CD4-positive, alpha-beta T cell treated with Interleukin-17A for 4 hours (primary cell): ENCODE data around the gene EML6.
"Not testable (repeated sequence)": the region's sequence is repeated elsewhere in the genome, so short reads cannot be mapped to it uniquely, and the experiment has no call there.

Experiments used
- DNase-seq: peaks from one replicate; pipeline ENCODE4 v3.0.0-alpha.2; 2020; ENCODE audit warnings: mixed read lengths

Gene EML6

GRCh38 chr2:54853616-54854310, 130.3 kb downstream of the EML6 start:
- DNase-seq, result no peak

DNA sequence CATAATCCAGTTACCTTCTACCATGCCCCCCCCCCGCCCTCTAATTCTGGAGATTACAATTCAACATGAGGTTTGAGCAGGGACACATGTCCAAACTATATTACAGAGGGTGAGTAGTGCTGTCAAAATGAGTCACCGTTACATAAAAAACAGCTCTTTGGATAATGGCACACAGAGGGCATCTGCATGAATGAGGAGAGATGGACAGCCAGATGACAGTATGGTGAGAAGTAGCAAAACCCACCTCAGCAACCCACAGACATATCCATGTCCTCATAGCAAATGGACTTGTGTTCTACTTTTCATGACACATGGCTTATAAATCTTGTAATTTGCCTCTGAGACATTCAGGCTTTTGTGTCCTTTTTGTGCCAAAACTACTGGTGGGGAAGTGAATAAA, 132.0 kb downstream of the EML6 start:
- DNase-seq, result no peak

DNA sequence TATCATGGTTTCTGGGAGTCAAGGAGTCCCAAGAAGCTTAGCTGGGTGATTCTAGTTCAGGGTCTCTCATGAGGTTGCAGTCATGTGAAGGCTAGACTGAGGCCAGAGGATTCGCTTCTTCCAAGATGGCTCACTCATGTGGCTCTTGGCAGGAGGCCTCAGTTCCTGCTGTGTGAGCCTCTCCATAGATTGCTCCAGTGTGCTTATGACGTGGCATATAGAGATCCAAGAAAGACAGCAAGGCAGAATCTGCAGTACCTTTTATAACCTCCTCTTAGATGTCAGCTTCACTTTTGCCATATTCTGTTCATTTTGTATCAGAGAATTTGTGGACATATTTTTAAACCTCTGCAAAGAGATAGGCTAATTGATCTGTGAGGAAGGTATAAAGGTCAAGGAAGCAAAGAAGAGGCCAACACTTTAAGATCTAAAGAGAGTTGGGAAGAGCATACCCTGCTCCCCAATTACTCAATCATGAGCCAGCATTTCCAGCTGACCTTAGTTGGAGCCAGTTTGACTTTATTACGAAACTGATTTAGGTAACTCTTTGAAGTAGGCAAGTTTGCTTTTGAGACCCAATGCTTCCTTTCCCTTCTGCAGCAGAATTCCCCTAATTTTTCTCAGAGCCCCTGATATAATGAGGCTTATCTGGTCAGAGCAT, 134.7 kb downstream of the EML6 start:
- DNase-seq, result no peak

DNA sequence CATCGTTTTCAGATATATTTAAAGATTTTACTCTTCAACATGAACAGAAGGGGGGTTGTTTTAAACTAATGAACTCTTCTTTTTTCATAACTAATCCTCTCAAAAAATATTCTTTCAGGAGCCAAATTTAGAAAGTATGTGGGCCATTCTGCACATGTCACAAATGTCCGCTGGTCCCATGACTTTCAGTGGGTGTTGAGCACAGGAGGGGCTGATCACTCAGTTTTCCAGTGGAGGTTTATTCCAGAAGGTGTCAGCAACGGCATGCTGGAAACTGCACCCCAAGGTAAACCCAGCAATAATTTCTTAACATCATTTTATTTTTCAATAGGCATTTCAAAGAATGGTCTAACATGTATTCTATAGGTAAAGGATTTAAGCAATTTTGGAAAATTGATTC, 136.0 kb downstream of the EML6 start:
- DNase-seq, result no peak

DNA sequence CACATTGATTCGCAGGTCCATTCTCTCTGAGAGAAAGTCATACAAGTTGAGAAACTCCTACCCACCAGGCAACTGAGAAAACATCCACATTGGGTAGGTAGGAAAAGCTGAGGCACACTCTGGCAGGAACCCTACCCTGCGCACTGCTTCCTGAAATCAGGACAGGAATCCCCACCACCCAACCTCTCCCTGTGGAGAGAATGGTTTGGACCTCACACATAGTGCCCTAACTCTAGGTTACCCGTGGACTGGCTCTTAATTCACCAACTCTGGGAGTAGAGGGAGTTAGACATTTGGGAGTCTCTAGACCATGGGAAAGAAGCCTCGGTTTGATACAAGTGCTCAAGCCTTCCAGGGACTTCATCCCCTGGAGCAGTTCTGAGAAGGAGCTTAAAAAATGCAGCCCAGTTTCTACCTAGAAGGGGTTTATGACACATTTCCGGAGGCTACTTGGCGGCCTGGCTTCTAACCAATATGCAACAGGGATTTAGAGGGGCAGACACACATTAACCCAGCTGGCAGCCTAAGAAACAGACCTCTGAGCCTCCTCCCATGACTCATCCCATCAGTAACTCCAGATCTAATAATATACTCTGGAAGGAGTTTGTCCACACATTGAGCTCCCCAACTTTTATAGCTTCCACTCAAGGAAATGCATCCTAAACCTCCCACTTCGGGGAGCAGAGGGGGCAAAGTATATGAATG, 136.7 kb downstream of the EML6 start:
- DNase-seq, result no peak

DNA sequence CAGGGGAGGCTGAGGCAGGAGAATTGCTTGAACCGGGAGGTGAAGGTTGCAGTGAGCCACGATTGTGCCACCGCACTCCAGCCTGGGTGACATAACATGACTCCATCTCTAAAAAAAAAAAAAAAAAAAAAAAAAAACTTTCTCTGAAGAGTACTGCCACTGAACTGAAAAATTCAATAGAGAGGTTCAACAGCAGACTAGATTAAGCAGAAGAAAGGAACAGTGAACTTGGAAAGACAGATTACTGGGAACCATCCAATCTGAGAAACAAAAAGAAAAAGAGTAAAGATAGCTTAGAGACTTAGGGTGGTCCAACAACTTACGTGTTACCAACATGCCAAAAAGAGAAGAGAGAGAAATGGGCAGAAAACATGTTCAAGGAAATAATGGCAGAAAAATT, 138.8 kb downstream of the EML6 start:
- no peak for DNase-seq

- no peak for DNase-seq
Measured at GRCh38 chr2:54862742-54863141, 139.3 kb downstream of the EML6 start.

GRCh38 chr2:54863660-54864059, 140.2 kb downstream of the EML6 start:
- DNase-seq, result no peak

DNA sequence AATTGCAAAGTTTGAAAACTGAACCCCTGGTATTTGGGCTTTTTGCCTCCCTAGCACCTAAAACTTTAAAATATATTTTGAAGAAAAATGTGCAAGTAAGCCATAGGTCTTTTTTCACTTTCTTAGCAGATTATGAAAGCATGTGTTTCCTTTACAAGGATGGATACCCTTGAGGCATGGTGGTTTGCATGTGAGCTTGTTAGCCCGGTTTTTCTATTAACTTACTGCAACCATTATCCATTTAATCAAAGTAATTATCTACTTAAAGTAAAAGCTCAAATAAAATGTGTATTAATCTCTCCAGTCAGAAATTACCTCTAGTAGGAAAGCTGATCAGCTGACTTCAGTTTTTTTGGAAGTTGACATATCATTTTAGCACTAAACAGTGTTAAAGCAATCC, 140.6 kb downstream of the EML6 start:
- no peak for DNase-seq

GRCh38 chr2:54864727-54865126, 141.3 kb downstream of the EML6 start:
- DNase-seq, result no peak

DNA sequence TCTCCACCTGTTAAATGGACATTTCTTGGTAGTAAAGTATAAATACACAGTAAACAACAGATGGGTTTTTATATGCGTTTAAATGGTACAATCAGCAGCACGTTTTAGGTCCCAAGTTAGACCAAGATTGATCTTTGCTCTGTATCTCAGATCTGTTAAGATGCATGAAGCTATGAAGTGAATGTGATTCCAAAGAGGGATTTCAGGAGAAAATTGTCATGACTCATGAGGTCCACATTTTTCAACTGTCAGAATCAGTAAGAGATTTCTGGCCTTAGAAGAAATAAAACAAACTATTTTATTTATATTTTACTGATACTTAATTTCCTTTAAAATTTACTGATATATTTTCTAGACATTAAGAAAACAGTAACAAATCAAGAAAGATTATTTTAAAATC, 142.7 kb downstream of the EML6 start:
- no peak for DNase-seq

DNA sequence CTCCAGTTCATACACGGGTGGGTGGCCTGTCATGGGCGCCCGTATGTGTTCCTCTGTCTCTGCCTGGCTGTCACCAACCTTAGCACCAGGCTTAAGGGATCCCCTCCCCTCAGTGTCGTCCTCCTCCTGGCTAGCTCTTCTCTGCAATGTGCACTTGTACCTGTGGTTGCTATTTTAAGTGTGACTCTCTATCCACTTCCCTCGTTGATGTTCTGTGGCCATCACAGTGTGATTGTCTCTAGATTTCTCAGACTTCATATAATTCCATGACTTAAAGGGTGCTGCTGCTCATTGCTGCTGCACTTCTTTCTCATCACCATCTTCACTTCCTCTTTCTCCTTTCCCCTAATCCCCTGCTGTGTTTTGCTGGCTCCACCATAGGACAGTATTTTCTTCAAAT, 143.4 kb downstream of the EML6 start:
- DNase-seq, result no peak

- DNase-seq, result no peak
Measured at GRCh38 chr2:54867457-54867856, 144.0 kb downstream of the EML6 start.

- DNase-seq, result no peak
Measured at GRCh38 chr2:54871457-54872107, 148.1 kb downstream of the EML6 start.

GRCh38 chr2:54872780-54873179, 149.3 kb downstream of the EML6 start:
- DNase-seq, result no peak

- not testable (repeated sequence) for DNase-seq
Measured at GRCh38 chr2:54873236-54873635, 149.8 kb downstream of the EML6 start.

- DNase-seq, result no peak
Measured at GRCh38 chr2:54876764-54877163, 153.3 kb downstream of the EML6 start.

GRCh38 chr2:54878182-54878581, 154.7 kb downstream of the EML6 start:
- no peak for DNase-seq

DNA sequence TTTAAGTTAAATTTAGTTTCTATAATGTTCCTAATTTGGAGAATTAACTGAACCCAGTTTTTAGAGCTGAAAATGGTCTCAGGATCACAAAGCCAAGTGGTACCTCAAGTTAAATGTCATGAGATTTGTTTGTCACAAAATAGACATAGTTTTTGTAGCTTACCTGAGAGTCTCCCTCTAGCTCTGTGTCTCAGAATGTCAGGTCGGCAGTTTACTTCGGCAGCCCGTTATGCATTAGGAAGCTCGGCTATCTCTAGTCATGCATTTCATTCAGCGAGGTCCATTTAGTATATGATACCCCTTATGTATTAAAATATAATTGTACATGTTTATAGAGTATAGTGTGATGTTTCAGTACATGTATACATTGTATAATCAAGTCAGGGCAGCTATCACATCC, 155.6 kb downstream of the EML6 start:
- DNase-seq, result no peak

DNA sequence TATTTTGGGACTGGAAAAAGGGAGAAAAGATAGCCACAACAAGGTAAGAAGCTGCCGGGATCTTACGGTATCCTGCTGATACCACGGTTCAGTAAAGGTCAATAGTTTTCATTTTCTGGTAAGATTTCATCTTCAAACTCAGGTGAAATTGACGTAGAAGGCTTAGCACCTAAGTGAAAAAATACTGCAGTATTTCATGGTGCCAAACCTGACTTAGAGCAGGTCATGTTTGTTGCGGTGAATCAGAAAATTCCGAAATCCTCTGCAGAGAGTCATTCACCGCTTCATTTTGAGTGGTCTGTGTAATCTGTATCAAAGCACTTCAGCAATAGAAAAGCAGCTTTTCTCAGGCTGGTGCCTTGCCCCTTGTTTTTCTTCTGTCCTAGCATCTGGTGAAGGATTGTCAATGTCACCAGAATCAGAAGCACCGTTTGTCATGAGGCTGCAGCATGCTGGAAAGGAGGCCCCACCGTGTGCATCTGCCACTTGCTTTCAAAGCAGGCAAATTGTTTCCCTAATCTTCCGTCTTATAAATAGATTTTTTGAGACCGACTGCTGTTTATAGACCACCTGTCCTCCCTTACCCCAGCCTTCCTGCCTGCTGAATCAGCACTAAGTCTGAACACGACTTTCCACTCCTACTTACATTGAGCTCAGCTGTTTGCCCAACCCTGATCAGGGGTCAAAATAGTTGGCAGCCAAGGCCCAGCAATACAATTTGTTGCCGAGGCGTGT, 156.3 kb downstream of the EML6 start:
- DNase-seq, result no peak

DNA sequence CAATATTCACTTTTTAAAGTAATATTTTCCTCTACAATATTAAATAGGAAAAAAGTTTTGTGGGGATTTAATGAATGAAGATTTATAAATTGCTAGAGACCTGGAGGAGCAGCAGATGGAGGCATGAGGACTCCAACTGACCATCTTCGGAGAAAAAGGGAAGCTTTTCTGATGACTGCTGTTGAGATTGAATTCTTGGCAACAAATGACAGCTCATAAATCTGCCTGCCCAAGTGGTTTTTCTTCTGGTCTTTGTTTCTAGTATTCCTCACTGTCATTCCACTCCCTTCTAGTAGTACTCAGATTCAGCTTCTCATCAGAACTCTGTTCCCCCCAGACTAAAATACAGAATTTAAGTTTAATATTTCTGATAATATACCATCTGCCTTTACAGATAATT, 157.0 kb downstream of the EML6 start:
- no peak for DNase-seq

DNA sequence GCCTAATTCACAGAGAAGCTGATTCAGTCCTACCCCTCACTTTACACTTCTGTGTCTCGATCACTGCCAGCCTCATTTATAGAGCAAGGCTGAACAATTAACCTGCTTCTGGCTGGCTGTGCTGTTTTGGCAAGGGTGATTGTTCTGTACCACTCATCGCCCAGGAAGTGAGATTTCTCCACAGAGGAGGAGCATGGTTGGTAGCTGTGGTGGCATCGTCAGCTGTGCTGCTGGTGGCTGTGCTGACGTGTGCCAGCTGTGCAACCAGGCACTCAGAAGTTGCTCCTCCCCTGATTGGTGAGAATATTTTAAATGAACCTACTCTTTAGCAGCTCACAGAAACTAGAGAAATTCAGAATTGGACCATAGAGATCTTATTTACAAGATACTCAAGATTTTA, 158.3 kb downstream of the EML6 start:
- no peak for DNase-seq

GRCh38 chr2:54885891-54886290, 162.4 kb downstream of the EML6 start:
- DNase-seq, result no peak
